ENCODE data around the gene C10orf62.
A peak's percentile ranks its signal among the peaks of the same experiment; 100 is the strongest.
"Not testable (repeated sequence)": the region's sequence is repeated elsewhere in the genome, so short reads cannot be mapped to it uniquely, and the experiment has no call there.

C10orf62 gene

DNA sequence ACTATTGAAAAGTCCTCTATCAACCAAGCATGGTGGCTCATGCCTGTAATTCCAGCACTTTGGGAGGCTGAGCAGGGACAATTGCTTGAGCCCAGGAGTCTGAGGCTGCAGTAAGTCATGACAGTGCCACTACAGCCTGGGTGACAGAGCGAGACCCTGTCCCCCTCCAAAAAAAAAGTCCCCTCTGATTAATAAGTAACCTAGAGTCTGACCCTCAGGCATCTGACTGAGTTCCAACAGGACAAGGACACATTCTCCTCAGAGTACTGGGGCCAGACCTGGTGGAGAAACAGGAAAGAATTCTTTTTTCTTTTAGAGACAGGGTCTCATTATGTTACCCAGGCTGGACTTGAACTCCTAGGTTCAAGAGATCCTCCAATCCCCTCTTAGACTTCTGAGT is 33.8 kb downstream of the C10orf62 start:
- DNase-seq: no peak

- DNase-seq: no peak
Measured at GRCh38 chr10:97627731-97628130, 38.2 kb downstream of the C10orf62 start.

- DNase-seq: no peak
Measured at GRCh38 chr10:97628228-97628627, 38.7 kb downstream of the C10orf62 start.

- no peak for DNase-seq
Measured at GRCh38 chr10:97629289-97629688, 39.8 kb downstream of the C10orf62 start.

DNA sequence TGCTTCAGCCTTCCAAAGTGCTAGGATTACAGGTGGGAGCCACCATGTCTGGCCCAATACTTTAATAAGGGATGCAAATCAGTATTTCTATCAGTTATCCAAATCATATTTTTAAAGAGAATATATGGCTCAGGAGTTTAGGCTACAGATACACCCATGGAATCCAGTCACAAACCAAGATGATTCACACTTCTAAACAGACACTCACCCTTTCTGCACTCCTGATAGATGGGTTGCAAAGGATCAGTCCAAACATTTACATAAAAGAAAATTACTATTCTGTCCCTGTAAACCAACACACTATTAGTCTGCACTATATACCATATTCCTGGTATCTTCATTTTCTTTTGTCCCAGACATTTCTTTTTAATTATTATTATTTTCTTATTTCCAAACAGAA is 41.6 kb downstream of the C10orf62 start:
- DNase-seq: no peak

- DNase-seq: peak; percentile 58 to 97 (median 89)
Measured at GRCh38 chr10:97632949-97633884, 43.7 kb downstream of the C10orf62 start, which contains the start of gene MORN4. Gene MORN4 (minus strand): TSS chr10:97633500. CDS start chr10:97619653, 13,847 bp downstream.

GRCh38 chr10:97633921-97634320 is 44.4 kb downstream of the C10orf62 start:
- peak in 2 of 56 donors; percentile 32 to 43 for DNase-seq

GRCh38 chr10:97635577-97635976 is 46.1 kb downstream of the C10orf62 start:
- DNase-seq: no peak

GRCh38 chr10:97639090-97639489 is 49.6 kb downstream of the C10orf62 start:
- not testable (repeated sequence) for DNase-seq

DNA sequence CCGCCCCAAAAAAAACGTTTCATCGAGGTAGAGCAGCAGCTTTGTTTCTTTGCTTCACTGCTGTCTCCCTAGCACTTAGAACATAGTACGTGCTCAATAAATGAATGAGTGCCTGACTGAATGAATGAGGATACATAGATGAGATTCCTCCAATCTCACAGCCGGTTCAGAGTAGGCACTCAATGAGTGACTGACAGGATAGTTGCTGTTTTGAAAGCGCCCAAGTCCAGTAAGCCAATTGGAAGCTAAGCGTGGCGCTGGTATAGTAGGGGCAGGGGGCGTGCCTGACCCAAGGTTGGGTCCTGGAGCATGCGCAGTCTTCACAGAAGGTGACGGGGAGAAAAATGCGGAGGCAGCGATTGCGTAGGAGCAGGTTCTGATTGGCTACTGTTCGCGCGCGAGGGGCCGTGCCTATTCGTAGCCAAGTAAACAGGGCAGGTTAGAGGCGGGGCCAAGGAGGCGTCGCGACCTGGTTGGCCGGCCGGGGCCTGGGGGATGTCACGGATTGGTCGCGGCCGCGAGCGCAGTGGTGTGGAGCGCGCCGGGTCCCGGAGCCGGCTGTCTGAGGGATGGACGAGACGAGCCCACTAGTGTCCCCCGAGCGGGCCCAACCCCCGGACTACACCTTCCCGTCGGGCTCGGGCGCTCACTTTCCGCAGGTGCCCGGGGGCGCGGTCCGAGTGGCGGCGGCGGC is 50.8 kb downstream of the C10orf62 start, which contains the start of gene PI4K2A:
TSS of gene PI4K2A (plus strand) at position 498 of the 694 bp plus-strand sequence. CDS start at position 570, 72 bp downstream.
- DNase-seq: peak; percentile 67 to 99 (median 97)

Data from nucleus accumbens (tissue), 56 donors.